Fibroblast of the conjunctiva (primary cell): ENCODE measurements around the gene DUSP28.
"Not testable (repeated sequence)": the region's sequence is repeated elsewhere in the genome, so short reads cannot be mapped to it uniquely, and the experiment has no call there.

ENCODE experiments used
- DNase-seq: peaks from one replicate; pipeline ENCODE4 v3.0.0-alpha.2; 2010; ENCODE audit warnings: low read depth

Gene DUSP28

GRCh38 chr2:240560084-240560479 lies at the start of gene DUSP28:
Gene DUSP28, plus strand, starts transcription at chr2:240560357. Its CDS starts 328 bp downstream, at chr2:240560685.
- DNase-seq, result peak; percentile 64

- DNase-seq, result no peak
Measured at GRCh38 chr2:240510513-240511210, 49.5 kb upstream of the DUSP28 start.

DNA sequence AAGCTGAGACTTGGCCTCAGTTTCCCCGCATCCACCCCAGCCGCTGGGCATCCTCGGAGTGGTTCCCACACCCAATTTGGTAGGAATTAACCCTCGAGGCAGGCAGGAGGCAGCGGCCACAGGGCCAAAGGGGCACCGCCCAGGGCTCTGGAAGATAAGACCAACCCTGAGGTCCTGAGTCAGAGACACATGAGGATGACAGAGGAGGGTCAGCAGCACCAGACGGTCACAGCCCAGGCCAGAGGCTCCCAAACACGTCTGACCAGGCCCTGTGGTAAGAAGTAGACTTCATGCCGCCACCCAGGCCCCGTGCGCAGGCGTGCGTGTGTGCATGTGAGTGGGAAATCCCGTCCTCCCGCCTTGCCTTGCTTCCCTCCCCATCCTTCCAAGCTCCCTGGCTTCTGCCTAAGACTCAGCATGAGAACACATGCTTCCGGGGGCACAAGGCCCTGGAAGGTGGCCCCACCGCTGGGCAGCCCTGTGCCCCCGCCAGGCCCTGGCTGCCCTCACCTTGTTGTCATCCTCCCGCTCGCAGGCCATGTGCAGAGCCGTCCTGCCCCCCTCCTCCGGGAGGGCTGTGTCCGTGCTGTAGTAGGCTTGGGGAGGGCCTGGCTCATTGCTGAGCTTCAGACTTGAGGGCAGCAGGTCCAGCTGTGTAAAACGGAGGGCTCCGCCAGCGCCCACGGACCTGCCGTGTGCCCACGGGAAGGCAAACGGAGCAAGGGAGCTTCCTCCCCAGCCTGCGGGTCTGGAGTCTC lies 48.6 kb upstream of the DUSP28 start:
- DNase-seq, result no peak

DNA sequence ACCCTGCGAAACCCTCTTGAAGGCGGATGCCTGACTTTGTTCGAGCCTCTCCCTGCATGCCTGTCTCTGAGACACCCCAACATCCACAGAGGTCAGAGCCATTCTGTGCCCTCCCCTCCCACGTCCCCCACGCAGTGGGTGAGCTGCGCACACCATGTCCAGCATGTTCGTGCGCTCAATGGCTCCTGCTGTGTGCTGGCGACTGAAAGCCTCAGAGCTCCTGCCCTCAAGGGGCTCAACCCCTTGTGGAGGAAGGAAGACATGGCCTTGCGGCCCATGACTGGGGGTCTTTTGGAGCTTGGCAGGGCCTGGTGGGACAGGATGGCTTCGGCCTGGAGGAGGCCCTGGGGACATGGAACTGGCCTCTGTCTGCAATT lies 48.1 kb upstream of the DUSP28 start:
- no peak for DNase-seq

GRCh38 chr2:240512666-240513535 lies 47.3 kb upstream of the DUSP28 start:
- DNase-seq, result no peak

- peak; percentile 74 for DNase-seq
Measured at GRCh38 chr2:240513549-240514287, 46.4 kb upstream of the DUSP28 start.

- no peak for DNase-seq
Measured at GRCh38 chr2:240514631-240515030, 45.5 kb upstream of the DUSP28 start.

DNA sequence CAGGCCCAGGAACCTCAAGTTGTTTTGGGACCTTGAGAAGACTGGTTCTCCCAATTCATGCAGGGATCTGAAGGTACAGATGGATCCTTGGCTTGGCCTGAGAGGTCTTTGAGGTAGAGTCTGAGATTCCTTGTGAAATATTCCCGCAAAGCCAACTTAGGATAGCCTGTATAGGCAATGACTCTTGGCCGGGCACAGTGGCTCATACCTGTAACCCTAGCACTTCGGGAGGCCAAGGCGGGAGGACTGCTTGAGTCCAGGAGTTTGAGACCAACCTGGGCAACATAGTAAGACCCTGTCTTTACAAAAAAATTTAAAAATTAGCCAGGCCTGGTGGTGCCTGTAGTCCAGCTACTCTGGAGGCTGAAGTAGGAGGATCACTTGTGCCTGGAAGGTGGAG lies 42.8 kb upstream of the DUSP28 start:
- no peak for DNase-seq

DNA sequence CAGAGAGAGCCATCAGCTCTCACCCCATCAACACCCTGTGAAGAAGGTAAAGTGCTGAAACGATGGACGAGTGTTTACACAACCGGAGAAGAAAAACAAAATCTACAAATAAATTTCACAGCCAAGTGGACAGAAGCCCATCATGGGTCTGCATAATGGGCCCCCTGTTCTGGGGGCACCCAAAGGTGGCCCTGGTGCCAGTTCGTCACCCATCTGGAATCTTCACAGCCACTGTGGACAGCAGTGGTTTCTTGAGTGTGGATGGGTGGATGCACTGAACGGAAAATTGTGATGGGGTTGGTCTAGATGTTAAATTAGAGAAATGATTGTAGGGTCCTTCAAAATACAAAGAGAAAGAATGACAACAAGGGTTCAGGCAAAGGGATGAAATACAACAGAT lies 41.2 kb upstream of the DUSP28 start:
- no peak for DNase-seq

DNA sequence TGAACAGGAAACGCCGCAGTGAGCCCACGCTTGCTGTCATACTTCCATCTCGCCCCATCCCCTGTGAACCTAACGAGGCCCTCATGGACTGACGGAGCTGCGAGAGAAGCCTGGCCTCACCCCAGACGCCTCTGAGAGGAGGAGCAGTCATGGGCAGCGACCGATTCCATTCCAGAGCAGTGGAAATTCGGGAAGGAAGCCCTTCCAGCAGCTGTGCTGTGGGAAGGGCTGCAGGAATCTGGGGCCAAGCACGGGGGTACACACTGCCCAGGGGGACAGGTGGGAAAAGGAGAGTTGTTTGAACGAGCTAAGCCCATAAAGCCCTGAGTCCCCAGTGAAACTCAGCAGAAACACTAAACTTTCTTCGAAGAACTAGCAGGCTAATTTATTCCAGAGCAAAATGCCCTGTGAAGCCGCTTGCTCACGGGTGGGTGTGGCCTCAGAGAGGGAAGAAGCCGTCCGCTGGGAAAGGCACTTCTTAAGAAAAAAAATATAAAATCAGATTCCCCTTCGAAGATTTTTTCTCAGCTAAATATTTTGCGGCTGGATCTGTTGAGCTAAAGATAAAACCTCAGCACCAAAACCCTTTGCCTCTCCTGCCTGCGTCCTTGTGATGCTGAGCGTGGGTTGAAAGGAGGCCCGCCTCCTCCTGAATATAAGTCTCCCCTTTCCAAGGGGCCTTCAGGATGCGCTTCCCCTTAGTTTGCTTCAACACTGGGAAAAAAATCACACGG lies 40.6 kb upstream of the DUSP28 start:
- peak; percentile 29 for DNase-seq

DNA sequence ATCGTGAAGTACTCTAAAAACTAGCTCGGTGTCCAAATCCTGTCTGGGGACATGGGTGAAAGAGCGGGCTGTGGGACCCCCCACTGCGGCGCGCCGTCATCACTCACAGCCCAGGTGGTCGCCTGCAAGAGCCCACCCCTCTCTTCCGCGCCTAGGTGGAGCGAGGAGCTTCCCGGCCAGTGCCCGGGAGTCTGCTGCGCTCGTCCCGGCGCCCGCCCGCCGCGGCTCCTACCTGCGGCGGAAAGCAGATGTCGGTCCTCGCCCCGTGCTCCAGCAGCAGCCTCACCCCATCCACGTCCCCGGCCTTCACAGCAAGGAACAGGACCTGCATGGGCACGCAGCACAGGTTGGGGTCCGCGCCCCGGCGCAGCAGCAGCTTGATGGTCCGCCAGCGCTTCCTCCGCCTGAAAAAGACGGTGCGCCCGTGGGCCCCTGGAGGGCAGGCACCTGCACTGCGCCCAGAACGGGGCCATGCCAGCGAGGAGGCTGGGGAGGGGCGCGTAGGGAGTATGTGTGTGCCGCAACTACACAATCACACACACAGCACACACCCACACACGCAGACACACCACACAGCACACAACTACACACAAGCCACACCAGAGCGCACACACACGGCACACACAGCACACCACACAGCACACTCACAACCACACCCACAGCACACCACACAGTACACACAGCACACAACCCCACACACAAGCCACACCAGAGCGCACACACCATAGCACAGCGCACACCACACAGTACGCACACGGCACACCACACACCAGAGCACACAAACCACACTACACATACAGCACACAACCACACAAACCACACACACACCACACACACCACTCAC lies 39.8 kb upstream of the DUSP28 start:
- DNase-seq, result no peak

GRCh38 chr2:240520974-240521350 lies 39.2 kb upstream of the DUSP28 start:
- DNase-seq, result no peak

DNA sequence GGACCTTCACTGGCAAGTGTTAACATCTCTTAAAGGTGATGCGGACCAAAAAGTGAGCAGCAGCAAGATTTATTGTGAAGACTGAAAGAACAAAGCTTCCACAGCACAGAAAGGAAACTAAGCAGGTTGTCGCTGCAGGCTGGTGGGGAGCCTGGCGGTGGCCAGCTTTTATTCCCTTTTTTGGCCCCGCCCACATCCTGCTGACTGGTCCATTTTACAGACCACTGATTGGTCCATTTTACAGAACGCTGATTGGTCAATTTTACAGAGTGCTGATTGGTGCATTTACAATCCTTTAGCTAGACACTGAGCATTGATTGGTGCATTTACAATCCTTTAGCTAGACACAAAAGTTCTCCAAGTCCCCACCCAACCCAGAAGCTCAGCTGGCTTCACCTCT lies 38.3 kb upstream of the DUSP28 start:
- not testable (repeated sequence) for DNase-seq

- DNase-seq, result no peak
Measured at GRCh38 chr2:240522406-240522805, 37.8 kb upstream of the DUSP28 start.

DNA sequence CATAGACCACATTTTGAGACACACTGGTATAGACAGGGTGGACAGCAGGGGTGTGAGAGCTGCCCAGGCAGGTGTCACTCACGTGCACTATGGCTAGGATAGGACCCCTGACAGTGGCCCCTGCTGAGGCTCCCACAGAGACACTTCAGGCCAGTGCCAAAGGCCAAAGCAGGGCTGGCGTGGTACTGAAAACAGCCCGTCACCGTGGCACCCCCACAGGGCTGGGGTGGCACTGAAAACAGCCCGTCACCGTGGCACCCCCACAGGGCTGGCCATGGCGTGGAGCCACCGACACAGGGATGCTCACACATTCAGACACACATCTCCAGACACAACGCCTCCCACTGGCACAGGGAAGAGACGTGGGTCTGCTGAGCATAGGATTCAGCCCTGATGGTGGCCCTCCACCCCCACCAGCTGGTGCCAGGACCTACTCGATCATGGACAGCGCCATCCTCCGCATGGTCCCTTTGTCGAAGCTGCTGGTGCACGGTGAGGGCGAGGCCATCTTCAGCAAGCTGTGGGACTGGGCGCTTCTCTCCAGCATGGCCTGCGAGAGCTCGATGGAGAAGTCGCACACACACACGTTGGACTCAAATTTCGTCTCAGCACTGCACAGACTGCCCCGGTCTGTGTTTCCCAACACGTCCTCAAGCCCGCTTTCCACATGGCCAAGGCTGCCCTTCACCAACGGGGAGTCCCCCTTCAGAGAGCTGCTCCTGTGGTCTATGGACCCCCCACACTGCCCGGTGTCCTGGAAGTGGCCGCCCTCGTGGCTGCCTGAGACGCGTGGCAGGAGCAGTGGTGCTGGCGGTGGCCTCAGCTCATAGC lies 36.5 kb upstream of the DUSP28 start:
- no peak for DNase-seq

GRCh38 chr2:240524963-240525718 lies 35.0 kb upstream of the DUSP28 start:
- DNase-seq, result no peak

GRCh38 chr2:240525802-240526201 lies 34.4 kb upstream of the DUSP28 start:
- no peak for DNase-seq

- no peak for DNase-seq
Measured at GRCh38 chr2:240526521-240526920, 33.6 kb upstream of the DUSP28 start.
